ENCODE results near the gene SPEF1. TPM values are rescaled to one million over a fixed set of nuclear protein-coding genes. Genes with fewer than 3 reads are reported as not detected.
"Not testable (repeated sequence)": the region's sequence is repeated elsewhere in the genome, so short reads cannot be mapped to it uniquely, and the experiment has no call there.

The SPEF1 gene
- total RNA-seq, 4 donors from 2014 or later: 0.26 to 1.3 (median 0.37) TPM; not detected in 1

- peak within 1 kb of the TSS; percentile 98 to 99 for H3K27ac ChIP-seq
- H3K27me3 ChIP-seq: no peaks in the 10 kb centered on the region
- peak; percentile 95 to 96 for DNase-seq
- peak within 1 kb of the TSS; percentile 58 to 71 for H3K4me3 ChIP-seq
- H3K36me3 ChIP-seq: no peaks in the 10 kb centered on the region
- peaks cover 0 to 6% of the 10 kb centered on the region in 2 donors for H3K4me1 ChIP-seq
- intact Hi-C loops (cut with DNase I; ENCODE audit: low total_unique reads): no loop called here
- H3K9me3 ChIP-seq: no peaks in the 10 kb centered on the region
- TF ChIP-seq POLR2A (IDR thresholded peaks at IDR 0.05) (peak; percentile 51 to 63), CTCF (IDR thresholded peaks at IDR 0.05) (peak; percentile 36 to 78 (median 58))
These were observed 14.5 kb upstream of the SPEF1 start, which contains the start of gene CDC25B for GRCh38 chr20:3795511-3796468. TSS of gene CDC25B (plus strand) at chr20:3796310. CDS start at chr20:3796532, 222 bp downstream.

- TF ChIP-seq CTCF (IDR thresholded peaks at IDR 0.05) (no peak), POLR2A (IDR thresholded peaks at IDR 0.05) (no peak)
- no peaks in the 10 kb centered on the region for H3K36me3 ChIP-seq
- no peaks in the 10 kb centered on the region for H3K9me3 ChIP-seq
- peak overlapping the region; percentile 58 to 71 for H3K4me3 ChIP-seq
- H3K27me3 ChIP-seq: no peaks in the 10 kb centered on the region
- H3K27ac ChIP-seq: peak overlapping the region; percentile 98 to 99
- no peak for DNase-seq
- intact Hi-C loops (cut with DNase I; ENCODE audit: low total_unique reads): no loop called here
- H3K4me1 ChIP-seq: peaks cover 0 to 6% of the 10 kb centered on the region in 2 donors
These were observed 13.6 kb upstream of the SPEF1 start for GRCh38 chr20:3794701-3795420.

DNA sequence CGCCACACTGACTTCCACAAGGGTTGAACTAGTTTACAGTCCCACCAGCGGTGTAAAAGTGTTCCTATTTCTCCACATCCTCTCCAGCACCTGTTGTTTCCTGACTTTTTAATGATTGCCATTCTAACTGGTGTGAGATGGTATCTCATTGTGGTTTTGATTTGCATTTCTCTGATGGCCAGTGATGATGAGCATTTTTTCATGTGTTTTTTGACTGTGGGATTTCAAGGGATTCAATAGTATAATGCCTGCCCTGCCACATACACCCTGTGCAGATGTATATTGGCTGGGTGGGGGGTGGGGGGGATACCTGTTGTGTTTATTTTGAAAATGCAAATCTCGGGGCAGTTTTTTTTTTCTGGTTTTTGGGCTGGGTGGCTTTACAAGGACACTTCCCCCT is 12.9 kb upstream of the SPEF1 start:
- H3K4me3 ChIP-seq; H3K4me1 ChIP-seq; intact Hi-C loops (cut with DNase I; ENCODE audit: low total_unique reads); H3K27me3 ChIP-seq; H3K36me3 ChIP-seq; H3K9me3 ChIP-seq; DNase-seq: not testable (repeated sequence)
- peak overlapping the region; percentile 98 to 99 for H3K27ac ChIP-seq

DNA sequence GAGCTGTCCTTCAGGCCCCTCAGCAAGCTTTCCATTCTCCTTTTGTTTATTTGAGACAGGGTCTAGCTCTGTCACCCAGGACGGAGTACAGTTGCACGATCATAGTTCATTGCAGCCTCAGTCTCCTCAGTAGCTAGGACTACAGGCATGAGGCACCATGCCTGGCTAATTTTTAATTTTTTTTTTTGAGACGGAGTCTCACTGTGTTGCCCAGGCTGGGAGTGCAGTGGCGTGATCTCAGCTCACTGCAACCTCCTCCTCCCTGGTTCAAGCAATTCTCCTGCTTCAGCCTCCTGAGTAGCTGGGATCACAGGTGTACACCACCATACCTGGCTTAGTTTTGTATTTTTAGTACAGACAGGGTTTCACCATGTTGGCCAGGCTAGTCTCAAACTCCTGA is 8.0 kb upstream of the SPEF1 start:
- intact Hi-C loops (cut with DNase I; ENCODE audit: low total_unique reads): loop anchor here (5.0 kb wide), 1 partner anchor 33 kb away; the partner anchor contains the start of gene AP5S1

DNA sequence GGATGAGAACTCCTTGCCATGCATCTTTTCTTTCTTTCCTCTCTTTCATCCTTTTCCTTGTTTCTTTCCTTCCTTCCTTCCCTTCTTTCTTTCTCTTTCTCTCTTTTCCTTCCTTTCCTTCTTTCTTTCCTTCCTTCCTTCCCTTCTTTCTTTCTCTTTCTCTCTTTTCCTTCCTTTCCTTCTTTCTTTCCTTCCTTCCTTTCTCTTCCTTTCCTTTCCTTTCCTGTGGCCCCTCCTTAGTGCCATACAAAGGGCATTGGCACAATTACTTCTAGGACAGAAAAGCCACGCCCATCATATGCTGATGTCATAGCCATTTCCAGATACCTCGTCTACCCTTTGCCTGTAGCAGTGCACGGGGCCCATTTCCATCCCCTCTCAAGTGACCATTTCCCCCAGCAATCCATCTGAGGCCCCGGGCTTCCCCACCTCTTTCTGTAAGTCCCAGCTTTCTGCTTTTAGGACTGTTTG is 7.5 kb upstream of the SPEF1 start:
- H3K4me1 ChIP-seq: peaks cover 4 to 18% of the 10 kb centered on the region in 2 donors
- no peak for DNase-seq
- H3K9me3 ChIP-seq: no peaks in the 10 kb centered on the region
- no peaks in the 10 kb centered on the region for H3K36me3 ChIP-seq
- H3K27ac ChIP-seq: peak overlapping the region; percentile 62 to 85
- TF ChIP-seq POLR2A (IDR thresholded peaks at IDR 0.05): no peak
- no peak for TF ChIP-seq CTCF (IDR thresholded peaks at IDR 0.05)
- H3K27me3 ChIP-seq: no peaks in the 10 kb centered on the region
- no peak overlapping the region for H3K4me3 ChIP-seq
- intact Hi-C loops (cut with DNase I; ENCODE audit: low total_unique reads): loop anchor here (5.0 kb wide), 1 partner anchor 34 kb away; the partner anchor contains the start of gene AP5S1

More for the DNA sequence above, 8.0 kb upstream of the SPEF1 start:
- H3K27ac ChIP-seq: peak overlapping the region in 1 of 2 donors; percentile 62
- H3K4me1 ChIP-seq: peaks cover 4 to 13% of the 10 kb centered on the region in 2 donors
- not testable (repeated sequence) for H3K36me3 ChIP-seq, DNase-seq, H3K9me3 ChIP-seq, H3K4me3 ChIP-seq, H3K27me3 ChIP-seq
